H1 (cell line): ENCODE results near the gene STARD9. TPM values are rescaled to one million over a fixed set of nuclear protein-coding genes. Genes with fewer than 3 reads are reported as not detected.

Source experiments
- CTCF ChIA-PET: fragments of 300-600 bp; sonication (Branson Sonifier 250); formaldehyde crosslinking; loops from one replicate; lab custom pipeline; 2021; ENCODE audit not compliant: partially characterized antibody; lab: Charles Lee
- POLR2A ChIA-PET: fragments of 300-600 bp; sonication (Branson Sonifier 250); formaldehyde crosslinking; loops from one replicate; lab custom pipeline; 2021; ENCODE audit warnings: inconsistent platforms; ENCODE audit not compliant: partially characterized antibody; lab: Charles Lee
- DNase-seq, 2 experiments: peaks; one replicate each; pipeline versions ENCODE4 v3.0.0 to v3.0.0-alpha.2; 2010 to 2022; ENCODE audit warnings: low spot score in 2 of 2, low read depth in 1 of 2, mixed read lengths in 1 of 2
- FAIRE-seq: peaks from 2 replicates; lab custom pipeline; 2011; peaks lifted over from hg19 to GRCh38; lab: Jason Lieb, UNC
- H2AFZ ChIP-seq: 2 replicates; pipeline ENCODE4 v1.8.1; 2012; ENCODE audit warnings: low read length, inconsistent platforms
- H2AK5ac ChIP-seq: 2 replicates; pipeline ENCODE4 v1.6.1; 2013; ENCODE audit warnings: low read depth, low read length
- H2BK120ac ChIP-seq: replicated peaks from 2 replicates; pipeline ENCODE3; 2013; ENCODE audit warnings: low read depth, low read length, inconsistent platforms
- H2BK12ac ChIP-seq: 2 replicates; pipeline ENCODE4 v1.6.1; 2013; ENCODE audit warnings: low read depth, low read length
- H2BK15ac ChIP-seq: 2 replicates; pipeline ENCODE4 v1.6.1; 2013; ENCODE audit warnings: low read length
- H2BK20ac ChIP-seq: 2 replicates; pipeline ENCODE4 v1.6.1; 2013; ENCODE audit warnings: low read length
- H2BK5ac ChIP-seq: 2 replicates; pipeline ENCODE4 v1.6.1; 2013; ENCODE audit warnings: low read depth, low read length
- H3K14ac ChIP-seq: 2 replicates; pipeline ENCODE4 v1.6.1; 2013; ENCODE audit warnings: inconsistent platforms; ENCODE audit not compliant: insufficient read length
- H3K18ac ChIP-seq: 2 replicates; pipeline ENCODE4 v1.6.1; 2013; ENCODE audit warnings: low read length; ENCODE audit errors: extremely low read depth
- H3K23ac ChIP-seq: 2 replicates; pipeline ENCODE4 v1.6.1; 2013; ENCODE audit warnings: inconsistent platforms; ENCODE audit not compliant: insufficient read length
- H3K23me2 ChIP-seq: 2 replicates; pipeline ENCODE4 v1.6.1; 2013; ENCODE audit warnings: low read depth, low read length
- H3K27ac ChIP-seq: 2 replicates; pipeline ENCODE4 v1.6.1; 2011; ENCODE audit warnings: low read depth, low read length, inconsistent platforms
- H3K27me3 ChIP-seq, 4 experiments: replicated peaks in 1 of 4; 1 replicate in 1 of 4; 2 replicates in 3 of 4; pipeline versions ENCODE4 v1.6.1 to v1.8.1; 2011 to 2013; ENCODE audit warnings: low read length in 3 of 4, mild to moderate bottlenecking in 3 of 4, inconsistent platforms in 2 of 4, mixed read lengths in 2 of 4, moderate library complexity in 1 of 4; ENCODE audit not compliant: control insufficient read depth in 3 of 4, insufficient read depth in 3 of 4; ENCODE audit errors: extremely low read depth in 1 of 4
- H3K36me3 ChIP-seq, 4 experiments: 2 replicates each; pipeline versions ENCODE4 v1.6.1 to v1.8.1; 2011 to 2013; ENCODE audit warnings: mild to moderate bottlenecking in 4 of 4, low read length in 3 of 4, moderate library complexity in 2 of 4, control low read depth in 1 of 4, inconsistent platforms in 1 of 4; ENCODE audit not compliant: insufficient read depth in 4 of 4, control insufficient read depth in 2 of 4
- H3K4ac ChIP-seq: replicated peaks from 2 replicates; pipeline ENCODE3; 2013; ENCODE audit warnings: low read length, low read depth, mixed read lengths, inconsistent platforms; ENCODE audit not compliant: insufficient read length
- H3K4me1 ChIP-seq, 4 experiments: replicated peaks in 1 of 4; 1 replicate in 1 of 4; 2 replicates in 3 of 4; pipeline versions ENCODE4 v1.6.1 to v1.8.1; 2011 to 2013; ENCODE audit warnings: low read length in 3 of 4, inconsistent platforms in 2 of 4, mixed read lengths in 1 of 4; ENCODE audit not compliant: insufficient read depth in 4 of 4, control insufficient read depth in 3 of 4
- H3K4me2 ChIP-seq, 2 experiments: 2 replicates each; pipeline versions ENCODE4 v1.6.1 to v1.8.1; 2011 to 2013; ENCODE audit warnings: low read depth in 2 of 2, low read length in 2 of 2, control low read depth in 1 of 2, inconsistent platforms in 1 of 2, mild to moderate bottlenecking in 1 of 2; ENCODE audit not compliant: insufficient read depth in 1 of 2
- H3K4me3 ChIP-seq, 4 experiments: fragments of 200-600, 300-600 bp in 1 of 4; sonication (generic), shearing (Covaris generic), sonication (Bioruptor Twin) in 1 of 4; 2 replicates each; pipeline versions ENCODE4 v1.5.1 to v1.8.1; 2011 to 2016; ENCODE audit warnings: low read length in 4 of 4, low read depth in 3 of 4, control low read depth in 2 of 4, inconsistent platforms in 2 of 4, mild to moderate bottlenecking in 2 of 4, mixed read lengths in 1 of 4, moderate library complexity in 1 of 4; ENCODE audit not compliant: insufficient read depth in 2 of 4; ENCODE audit errors: extremely low read depth in 1 of 4
- H3K56ac ChIP-seq: replicated peaks from 2 replicates; pipeline ENCODE3; 2013; ENCODE audit warnings: low read depth, mild to moderate bottlenecking, mixed read lengths, low read length, inconsistent platforms; ENCODE audit not compliant: insufficient read length
- H3K79me1 ChIP-seq: 2 replicates; pipeline ENCODE4 v1.6.1; 2013; ENCODE audit warnings: low read depth, low read length, control low read depth
- H3K79me2 ChIP-seq, 2 experiments: 2 replicates each; pipeline versions ENCODE4 v1.6.1 to v1.8.1; 2012 to 2013; ENCODE audit warnings: low read length in 2 of 2, mild to moderate bottlenecking in 2 of 2, inconsistent platforms in 1 of 2; ENCODE audit not compliant: insufficient read depth in 2 of 2, control insufficient read depth in 1 of 2
- H3K9ac ChIP-seq, 4 experiments: replicated peaks in 1 of 4; 1 replicate in 1 of 4; 2 replicates in 3 of 4; pipeline versions ENCODE4 v1.6.1 to v1.8.1; 2011 to 2013; ENCODE audit warnings: low read depth in 3 of 4, low read length in 3 of 4, control low read depth in 2 of 4, mild to moderate bottlenecking in 2 of 4, moderate library complexity in 2 of 4, inconsistent platforms in 1 of 4; ENCODE audit errors: extremely low read depth in 1 of 4
- H3K9me3 ChIP-seq, 2 experiments: 2 replicates each; pipeline versions ENCODE4 v1.6.1 to v1.8.1; 2012 to 2013; ENCODE audit warnings: mild to moderate bottlenecking in 2 of 2, moderate library complexity in 2 of 2, control low read depth in 1 of 2, inconsistent platforms in 1 of 2, low read depth in 1 of 2, low read length in 1 of 2, mixed read lengths in 1 of 2; ENCODE audit not compliant: insufficient read depth in 2 of 2
- H4K20me1 ChIP-seq, 2 experiments: replicated peaks in 1 of 2; 2 replicates each; pipeline versions ENCODE3 to v1.8.1; 2011 to 2013; ENCODE audit warnings: inconsistent platforms in 2 of 2, low read length in 2 of 2, mild to moderate bottlenecking in 1 of 2; ENCODE audit not compliant: insufficient read depth in 2 of 2, control insufficient read depth in 1 of 2
- H4K5ac ChIP-seq: 2 replicates; pipeline ENCODE4 v1.6.1; 2013; ENCODE audit warnings: low read length, low read depth, mixed read lengths, inconsistent platforms; ENCODE audit not compliant: insufficient read length
- H4K8ac ChIP-seq: 2 replicates; pipeline ENCODE4 v1.8.0; 2013; ENCODE audit warnings: mild to moderate bottlenecking, moderate library complexity, low read length, inconsistent platforms; ENCODE audit not compliant: insufficient read depth; ENCODE audit errors: extremely low read depth
- H4K91ac ChIP-seq: replicated peaks from 2 replicates; pipeline ENCODE3; 2013; ENCODE audit warnings: low read length, mixed read lengths, inconsistent platforms; ENCODE audit not compliant: insufficient read length
- BCL11A ChIP-seq, 2 experiments: IDR thresholded peaks; one replicate each; pipeline ENCODE4 v1.6.1; 2011; ENCODE audit warnings: low read depth in 2 of 2, low read length in 2 of 2, mild to moderate bottlenecking in 2 of 2
- CTBP2 ChIP-seq: IDR thresholded peaks from 2 replicates; pipeline ENCODE4 v1.7.0; 2011; ENCODE audit warnings: borderline replicate concordance, mild to moderate bottlenecking, moderate library complexity, mixed read lengths, low read length; ENCODE audit not compliant: insufficient read depth, insufficient read length
- EGR1 ChIP-seq: IDR thresholded peaks from 2 replicates; pipeline ENCODE4 v1.6.1; 2011; ENCODE audit warnings: low read depth, low read length, borderline replicate concordance
- GABPA ChIP-seq: IDR thresholded peaks from 2 replicates; pipeline ENCODE4 v1.6.1; 2011; ENCODE audit warnings: mild to moderate bottlenecking, low read length, moderate library complexity, borderline replicate concordance; ENCODE audit not compliant: insufficient read depth
- HDAC6 ChIP-seq: IDR thresholded peaks from one replicate; pipeline ENCODE4 v1.7.1; 2012; ENCODE audit warnings: low read depth, mild to moderate bottlenecking, inconsistent platforms, low read length, moderate library complexity
- TAF7 ChIP-seq: optimal IDR thresholded peaks from 2 replicates; pipeline ENCODE3; 2011; ENCODE audit warnings: low read depth, mild to moderate bottlenecking, inconsistent platforms, low read length, moderate library complexity, borderline replicate concordance
- TEAD4 ChIP-seq: IDR thresholded peaks from 2 replicates; pipeline ENCODE4 v1.6.1; 2012; ENCODE audit warnings: low read depth, low read length, inconsistent platforms, mixed read lengths
- WGBS, 2 experiments: shearing (Covaris generic) in 1 of 2; methylation state at CpG; one replicate each; pipeline versions ENCODE4 v1.1.6 to v1.1.7; 2013 to 2015; ENCODE audit warnings: low lambda C conversion rate in 2 of 2, mixed read lengths in 2 of 2, inconsistent platforms in 1 of 2, low coverage in 1 of 2, missing lambda C conversion rate in 1 of 2; ENCODE audit not compliant: insufficient replicate concordance in 2 of 2, insufficient coverage in 1 of 2, insufficient read length in 1 of 2; ENCODE audit errors: extremely low coverage in 1 of 2, missing lambda C conversion rate in 1 of 2; 5-methylcytosine and 5-hydroxymethylcytosine counted together
- polyA plus RNA-seq, 7 experiments: library from polyadenylated mRNA; depleted of rRNA in 3 of 7; stranded (reverse) in 5 of 7; unstranded in 2 of 7; fragments of >200 nt in 5 of 7; fragments of 200-250 nt in 2 of 7; gene quantifications; 1 replicate in 5 of 7; 2 replicates in 1 of 7; 4 replicates in 1 of 7; pipeline versions ENCODE4 v1.2.1 to v1.2.3, GENCODE V29; 2011 to 2013; ENCODE audit warnings: missing spikeins in 2 of 7, mixed read lengths in 2 of 7
- total RNA-seq: library from RNA; stranded (reverse); fragmentation: NEBNext Ultra II Directional; extraction: Animal tissue kit (Norgen Biotek cat#: 25700); gene quantifications from 2 replicates; pipeline ENCODE4 v1.2.1, GENCODE V29; 2021

STARD9 gene
- total and polyA plus RNA-seq, 2 of the 8 experiments (the other 6 are each of a cell fraction or from before 2014, with no cell fraction given): 2.8 to 7.0 TPM

DNA sequence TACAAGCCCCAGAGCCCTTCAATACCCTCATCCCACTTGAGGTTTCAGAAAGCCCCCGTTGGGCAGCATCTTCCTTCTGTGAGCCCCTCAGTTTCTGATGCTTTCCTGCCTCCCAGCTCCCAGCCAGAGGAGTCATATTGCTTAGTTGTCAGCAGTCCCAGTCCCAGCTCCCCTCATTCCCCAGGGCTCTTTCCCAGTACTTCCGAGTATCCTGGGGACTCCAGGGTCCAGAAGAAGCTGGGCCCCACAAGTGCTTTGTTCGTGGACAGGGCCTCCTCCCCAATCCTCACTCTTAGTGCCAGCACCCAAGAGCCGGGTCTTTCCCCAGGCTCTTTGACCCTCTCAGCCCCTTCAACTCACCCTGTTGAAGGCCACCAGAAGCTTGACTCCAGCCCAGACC is 117.6 kb downstream of the STARD9 start:
- Histone ChIP-seq H2BK15ac (no peak overlapping the region), H3K4ac (no peak overlapping the region), H3K36me3 (peaks cover 0 to 12% (median under 1%) of the 10 kb centered on the region in 4 experiments; a peak in 3 of 8 replicates), H3K23ac (no peak overlapping the region), H3K9ac (no peak overlapping the region), H3K18ac (no peak overlapping the region), H2BK20ac (no peak overlapping the region), H3K56ac (no peak overlapping the region), H3K4me1 (no peaks in the 10 kb centered on the region), H3K79me2 (no peaks in the 10 kb centered on the region), H3K14ac (no peak overlapping the region), H4K20me1 (peaks cover 1 to 2% of the 10 kb centered on the region in 2 experiments), H2BK5ac (no peak overlapping the region), H3K4me2 (no peak overlapping the region), H4K91ac (no peak overlapping the region), H4K8ac (no peak overlapping the region), H3K27me3 (no peaks in the 10 kb centered on the region), H4K5ac (no peak overlapping the region), H3K23me2 (no peaks in the 10 kb centered on the region), H2BK12ac (no peak overlapping the region), H3K4me3 (no peak overlapping the region)
- no peak for DNase-seq
- ChIA-PET POLR2A (no interaction called here), CTCF (interaction anchor here (1.1 kb wide), 1 partner anchor 11 kb away, joined by 3 read pairs; no protein-coding TSS in a partner anchor)
- 83% methylated on average over 4 of the region's 4 CpGs; no CpG with 5 or more reads in 1 of the 2 experiments for WGBS, 2 experiments
- no peak for FAIRE-seq
- TF ChIP-seq BCL11A (IDR thresholded peaks at IDR 0.05; ENCODE audit: low read depth in 2 of 2, low read length in 2 of 2) (no peak), TEAD4 (no peak), HDAC6 (no peak), EGR1 (no peak), TAF7 (no peak), GABPA (no peak), CTBP2 (no peak)
- TF ChIP-seq, all 59 proteins: peak for 0
- H3K27ac ChIP-seq: no peak overlapping the region
- no peaks in the 10 kb centered on the region for H3K9me3 ChIP-seq
- H2BK120ac ChIP-seq: no peak overlapping the region
- H3K79me1 ChIP-seq: no peaks in the 10 kb centered on the region
- H2AK5ac ChIP-seq: no peak overlapping the region
- H2AFZ ChIP-seq: no peak overlapping the region
